PC-3 (cell line): ENCODE data around the gene SDHD. TPM values are rescaled to one million over a fixed set of nuclear protein-coding genes. Genes with fewer than 3 reads are reported as not detected.

Source experiments
- ATAC-seq: fragments of 200-7000 bp; cut with Tn5 transposase; 2 replicates; pipeline ENCODE4 v1.9.1; 2020; ENCODE audit warnings: mild to moderate bottlenecking, moderate library complexity
- BruUV-seq: library from RNA; stranded (reverse); fragments of 400-500 nt; replicated peaks from 2 replicates; lab custom pipeline; 2021; lab: Mats Ljungman, UMichigan
- CTCF ChIA-PET: fragments of 300-600 bp; sonication (Branson Sonifier 250); formaldehyde crosslinking; loops from one replicate; lab custom pipeline; 2022; ENCODE audit warnings: antibody characterized with exemption; lab: Charles Lee
- POLR2A ChIA-PET: fragments of 300-600 bp; sonication (Branson Sonifier 250); formaldehyde crosslinking; loops from one replicate; lab custom pipeline; 2022; ENCODE audit warnings: antibody characterized with exemption; ENCODE audit not compliant: unreplicated experiment; lab: Charles Lee
- DNase-seq: peaks from one replicate; pipeline ENCODE4 v3.0.0-alpha.2; 2015
- H2AFZ ChIP-seq: fragments of 300-600 bp; sonication (generic); 2 replicates; pipeline ENCODE4 v1.6.0; 2016; ENCODE audit warnings: antibody characterized with exemption, low read length
- H3F3A ChIP-seq: fragments of 300-600 bp; sonication (generic); one replicate; pipeline ENCODE4 v1.6.0; 2017; ENCODE audit warnings: antibody characterized with exemption, low read length, control low read depth, mild to moderate bottlenecking; ENCODE audit not compliant: unreplicated experiment
- H3K27ac ChIP-seq: fragments of 300-600 bp; sonication (generic); 2 replicates; pipeline ENCODE4 v1.5.1; 2016; ENCODE audit warnings: mild to moderate bottlenecking, low read length
- H3K27me3 ChIP-seq: fragments of 300-600 bp; sonication (generic); 2 replicates; pipeline ENCODE4 v1.6.1; 2016; ENCODE audit warnings: low read length, mixed read lengths
- H3K36me3 ChIP-seq: fragments of 300-600 bp; sonication (generic); 2 replicates; pipeline ENCODE4 v1.6.1; 2016; ENCODE audit warnings: low read depth, mixed run types, low read length, mixed read lengths
- H3K4me1 ChIP-seq: fragments of 300-600 bp; sonication (generic); 2 replicates; pipeline ENCODE4 v1.5.1; 2016; ENCODE audit warnings: low read length; ENCODE audit not compliant: insufficient read depth
- H3K4me2 ChIP-seq: fragments of 300-600 bp; sonication (generic); 2 replicates; pipeline ENCODE4 v1.6.0; 2016; ENCODE audit warnings: low read length
- H3K4me3 ChIP-seq: fragments of 300-600 bp; sonication (generic); 2 replicates; pipeline ENCODE4 v1.5.1; 2016; ENCODE audit warnings: mild to moderate bottlenecking, low read length, mixed read lengths
- H3K79me2 ChIP-seq: fragments of 300-600 bp; sonication (generic); 2 replicates; pipeline ENCODE4 v1.6.1; 2017; ENCODE audit warnings: low read length, mixed read lengths
- H3K9ac ChIP-seq: fragments of 300-600 bp; sonication (generic); 2 replicates; pipeline ENCODE4 v1.6.0; 2016; ENCODE audit warnings: mild to moderate bottlenecking, low read length
- H3K9me2 ChIP-seq: fragments of 300-600 bp; sonication (generic); replicated peaks from 2 replicates; pipeline ENCODE4 v1.6.1; 2016; ENCODE audit warnings: mixed run types, low read length, mixed read lengths
- H3K9me3 ChIP-seq: fragments of 300-600 bp; sonication (generic); 2 replicates; pipeline ENCODE4 v1.6.1; 2016; ENCODE audit warnings: low read length, mixed read lengths
- H4K20me1 ChIP-seq: fragments of 300-600 bp; sonication (generic); 2 replicates; pipeline ENCODE4 v1.6.1; 2016; ENCODE audit warnings: low read length, mixed read lengths
- EZH2 ChIP-seq: fragments of 300-600 bp; sonication (generic); IDR thresholded peaks from one replicate; pipeline ENCODE4 v1.6.1; 2017; ENCODE audit warnings: antibody characterized with exemption, mild to moderate bottlenecking, low read length; ENCODE audit not compliant: unreplicated experiment
- EZH2phosphoT487 ChIP-seq: fragments of 300-600 bp; sonication (generic); IDR thresholded peaks from 2 replicates; pipeline ENCODE4 v1.6.1; 2018; ENCODE audit warnings: mild to moderate bottlenecking, antibody characterized with exemption, low read length, borderline replicate concordance
- intact Hi-C: fragments of 100-400 bp; cut with micrococcal nuclease; formaldehyde crosslinking; loops from 2 replicates; pipeline ENCODE4 v1.9.0; 2023
- total RNA-seq: library from RNA; depleted of rRNA; stranded (reverse); fragments of >200 nt; gene quantifications from 2 replicates; pipeline ENCODE4 v1.2.3, GENCODE V29; 2014
- TF ChIP-seq, protein P1 (sequence below): fragments of 300-600 bp; sonication (generic); conservative IDR thresholded peaks from 2 replicates; pipeline ENCODE4 v1.5.1; 2017; ENCODE audit warnings: antibody characterized with exemption, low read depth, mild to moderate bottlenecking, low read length

Gene SDHD
- total RNA-seq, 1 experiment from 2014 or later, result 184 TPM

DNA sequence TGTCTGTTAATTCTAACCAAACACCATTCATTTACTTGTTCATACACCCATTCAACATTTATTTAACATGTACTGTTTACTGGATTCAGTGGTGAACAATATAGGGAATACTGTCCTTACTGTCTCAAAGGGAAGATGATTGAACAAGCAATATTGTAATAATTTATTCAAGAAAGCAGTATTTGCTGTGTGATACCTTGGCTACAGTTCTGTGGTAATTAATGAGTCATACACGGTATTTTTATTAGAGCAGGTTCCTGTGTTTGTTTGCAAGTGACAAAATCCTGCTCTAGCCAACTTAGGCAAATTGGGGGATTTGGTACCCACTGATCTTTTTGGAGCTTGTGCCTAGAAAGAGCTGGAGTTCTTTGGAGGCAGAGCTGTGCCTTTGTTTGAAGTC is 28.6 kb upstream of the SDHD start:
- Histone ChIP-seq H3F3A (no peaks in the 10 kb centered on the region), H3K4me2 (no peak overlapping the region), H3K9ac (no peak overlapping the region), H3K9me2 (no peaks in the 10 kb centered on the region), H3K4me3 (no peak overlapping the region), H3K27me3 (no peaks in the 10 kb centered on the region), H3K36me3 (peaks cover 53% of the 10 kb centered on the region), H3K79me2 (no peaks in the 10 kb centered on the region), H4K20me1 (no peaks in the 10 kb centered on the region), H2AFZ (no peak overlapping the region), H3K4me1 (no peaks in the 10 kb centered on the region), H3K27ac (no peak overlapping the region), H3K9me3 (no peaks in the 10 kb centered on the region)
- intact Hi-C loops, result no loop called here
- ATAC-seq, result peak; percentile 67
- BruUV-seq, result no TSS peak
- peak; percentile 22 for DNase-seq
- ChIA-PET POLR2A (no interaction called here), CTCF (no interaction called here)
- TF ChIP-seq EZH2, result no peak
- TF ChIP-seq, protein P1, sequence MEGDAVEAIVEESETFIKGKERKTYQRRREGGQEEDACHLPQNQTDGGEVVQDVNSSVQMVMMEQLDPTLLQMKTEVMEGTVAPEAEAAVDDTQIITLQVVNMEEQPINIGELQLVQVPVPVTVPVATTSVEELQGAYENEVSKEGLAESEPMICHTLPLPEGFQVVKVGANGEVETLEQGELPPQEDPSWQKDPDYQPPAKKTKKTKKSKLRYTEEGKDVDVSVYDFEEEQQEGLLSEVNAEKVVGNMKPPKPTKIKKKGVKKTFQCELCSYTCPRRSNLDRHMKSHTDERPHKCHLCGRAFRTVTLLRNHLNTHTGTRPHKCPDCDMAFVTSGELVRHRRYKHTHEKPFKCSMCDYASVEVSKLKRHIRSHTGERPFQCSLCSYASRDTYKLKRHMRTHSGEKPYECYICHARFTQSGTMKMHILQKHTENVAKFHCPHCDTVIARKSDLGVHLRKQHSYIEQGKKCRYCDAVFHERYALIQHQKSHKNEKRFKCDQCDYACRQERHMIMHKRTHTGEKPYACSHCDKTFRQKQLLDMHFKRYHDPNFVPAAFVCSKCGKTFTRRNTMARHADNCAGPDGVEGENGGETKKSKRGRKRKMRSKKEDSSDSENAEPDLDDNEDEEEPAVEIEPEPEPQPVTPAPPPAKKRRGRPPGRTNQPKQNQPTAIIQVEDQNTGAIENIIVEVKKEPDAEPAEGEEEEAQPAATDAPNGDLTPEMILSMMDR, result no peak
- TF ChIP-seq EZH2phosphoT487, result no peak

DNA sequence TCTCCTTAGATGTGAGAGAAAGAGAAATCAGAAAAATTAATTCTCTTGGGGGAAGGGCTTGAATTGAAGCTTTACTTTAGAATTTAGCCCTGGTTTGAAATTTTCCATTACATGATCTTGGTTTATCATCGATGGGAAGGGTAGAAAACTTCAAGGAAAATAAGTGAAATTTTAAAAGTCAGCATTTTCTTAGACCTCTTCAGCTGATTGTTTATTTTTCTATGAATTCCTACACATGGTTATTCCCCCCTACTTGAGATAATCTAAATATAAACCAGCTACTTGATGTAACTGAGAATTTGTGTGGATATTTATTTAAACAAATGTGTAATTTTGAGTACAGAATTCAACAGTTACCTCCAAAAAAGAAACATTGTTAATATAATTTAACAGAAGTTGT is 23.8 kb upstream of the SDHD start:
- Histone ChIP-seq H3K4me1 (no peaks in the 10 kb centered on the region), H3K9me2 (no peaks in the 10 kb centered on the region), H3F3A (no peaks in the 10 kb centered on the region), H3K9me3 (no peaks in the 10 kb centered on the region), H3K9ac (no peak overlapping the region), H3K4me3 (no peak overlapping the region), H3K27ac (no peak overlapping the region), H2AFZ (no peak overlapping the region), H3K4me2 (no peak overlapping the region), H3K79me2 (no peaks in the 10 kb centered on the region), H3K36me3 (peaks cover 26% of the 10 kb centered on the region), H4K20me1 (no peaks in the 10 kb centered on the region), H3K27me3 (no peaks in the 10 kb centered on the region)
- ChIA-PET CTCF (no interaction called here), POLR2A (no interaction called here)
- TF ChIP-seq EZH2, result no peak
- TF ChIP-seq EZH2phosphoT487, result no peak
- TF ChIP-seq, protein P1, result no peak
- DNase-seq (no peak), ATAC-seq (no peak)
- no TSS peak for BruUV-seq
- intact Hi-C loops, result no loop called here

DNA sequence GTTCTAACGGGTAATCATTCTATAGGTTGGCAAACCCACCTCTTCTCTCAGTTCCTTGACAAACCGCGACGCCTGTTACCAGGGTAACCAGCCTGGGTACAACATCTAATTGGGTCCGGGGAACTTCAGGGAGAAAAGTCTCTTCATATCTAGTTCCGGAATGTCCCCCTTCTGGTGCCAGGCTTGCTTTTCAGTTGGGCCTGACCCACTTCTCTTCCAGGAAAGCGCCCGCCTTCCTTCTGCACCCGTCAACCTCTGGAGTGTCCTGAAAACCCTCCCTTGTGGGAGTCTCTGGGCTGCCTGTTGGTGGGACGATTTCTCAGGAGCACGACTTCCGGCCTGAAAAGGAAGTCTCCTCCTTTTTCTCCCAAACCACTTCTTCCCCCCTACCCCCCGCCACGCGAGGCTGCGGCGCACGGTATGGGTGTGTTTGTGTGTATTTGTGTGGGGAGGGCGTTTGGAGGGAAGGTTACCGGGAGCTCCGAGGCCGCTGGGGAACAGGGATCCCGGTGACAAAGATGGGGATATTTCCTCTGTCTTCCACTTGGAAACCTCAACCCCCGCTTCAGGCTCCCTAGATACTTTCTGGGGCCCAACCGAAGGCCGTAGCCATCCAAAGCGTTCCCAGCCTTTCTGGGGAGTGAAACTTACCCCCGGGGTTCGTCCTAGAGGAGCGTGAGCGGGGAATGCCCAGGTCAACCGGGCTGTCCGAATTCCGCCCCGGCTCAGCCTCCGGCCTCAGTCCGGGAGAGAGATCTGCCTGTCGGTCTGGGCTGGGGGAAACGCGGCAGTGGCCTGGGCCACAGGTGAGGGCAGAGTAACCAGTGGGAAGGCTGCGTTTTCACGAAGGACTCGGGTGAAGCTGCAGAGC is 12.5 kb upstream of the SDHD start, which contains the start of the genes NKAPD1 and PIH1D2:
TSS of gene NKAPD1 (plus strand) at position 359 of the 871 bp plus-strand sequence. CDS start 1,276 bp downstream, outside the sequence.
TSS of gene PIH1D2 (minus strand) at position 77 of the 871 bp plus-strand sequence. CDS start 843 bp downstream, outside the sequence.
- no peak for TF ChIP-seq EZH2phosphoT487
- TF ChIP-seq, protein P1, result no peak
- no peaks in the 10 kb centered on the region for H3K9me2 ChIP-seq
- POLR2A ChIA-PET, result no interaction called here
- peak; percentile 92 for DNase-seq
- no peaks in the 10 kb centered on the region for H3F3A ChIP-seq
- peak within 1 kb of the TSS; percentile 96 for H3K9ac ChIP-seq
- H3K79me2 ChIP-seq, result peaks cover 31% of the 10 kb centered on the region
- no peaks in the 10 kb centered on the region for H3K9me3 ChIP-seq
- H3K4me1 ChIP-seq, result peaks cover 16% of the 10 kb centered on the region
- intact Hi-C loops, result loop anchor here (1.0 to 5.0 kb wide), 2 partner anchors 12 to 197 kb away; partner anchors contain the start of genes CFAP68, FDXACB1, SDHD and TIMM8B
- CTCF ChIA-PET, result no interaction called here
- peak within 1 kb of the TSS; percentile 93 for H3K4me3 ChIP-seq
- peak; percentile 90 for ATAC-seq
- H3K4me2 ChIP-seq, result peak within 1 kb of the TSS; percentile 85
- no peaks in the 10 kb centered on the region for H3K27me3 ChIP-seq
- no peaks in the 10 kb centered on the region for H4K20me1 ChIP-seq
- TSS peak; percentile 73 for BruUV-seq
- H3K36me3 ChIP-seq, result peaks cover 26% of the 10 kb centered on the region
- H3K27ac ChIP-seq, result peak within 1 kb of the TSS; percentile 89
- peak within 1 kb of the TSS; percentile 94 for H2AFZ ChIP-seq
